Activated T-cell treated with anti-CD3 and anti-CD28 coated beads, Interleukin-2, amount 50 U/mL, for 48 hours (primary cell): ENCODE results near the gene HCN1.
A peak's percentile ranks its signal among the peaks of the same experiment; 100 is the strongest.

Experiments used
- DNase-seq, 2 experiments: peaks; one replicate each; pipeline ENCODE4 v3.0.0-alpha.2; 2020

HCN1 gene

DNA sequence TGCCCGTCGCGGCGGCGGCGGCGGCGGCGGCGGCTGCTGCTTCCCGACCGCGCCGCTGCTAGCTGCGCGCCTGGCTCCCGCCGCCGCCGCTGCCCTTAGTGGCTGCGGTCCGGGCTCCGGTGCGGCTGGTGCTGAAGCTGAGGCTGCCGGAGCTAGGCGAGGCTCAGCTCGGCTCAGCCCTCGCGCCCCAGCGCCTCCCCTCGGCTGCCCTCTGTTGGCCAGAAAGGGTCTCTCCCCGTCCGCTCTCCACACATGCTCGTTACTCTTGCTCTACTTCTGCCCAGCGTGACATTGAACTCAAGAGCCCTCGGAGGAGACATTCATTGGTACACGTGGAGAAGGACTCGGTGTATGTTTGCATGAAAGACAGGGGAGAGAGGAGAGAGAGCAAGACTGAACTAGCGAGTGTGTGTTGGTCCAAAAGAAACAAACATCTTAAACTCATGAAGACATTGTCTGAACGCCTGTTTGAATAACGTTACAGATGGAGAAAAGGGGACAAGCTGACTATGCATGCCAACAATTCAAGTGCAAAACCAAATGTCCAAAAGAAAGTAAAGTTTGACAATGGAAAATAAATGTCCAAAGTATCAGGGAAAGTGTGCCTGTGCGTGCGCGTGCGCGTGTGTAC is at the start of gene HCN1:
TSS of gene HCN1 (minus strand) at position 175 of the 631 bp plus-strand sequence.
- peak; percentile 59 to 65 for DNase-seq

DNA sequence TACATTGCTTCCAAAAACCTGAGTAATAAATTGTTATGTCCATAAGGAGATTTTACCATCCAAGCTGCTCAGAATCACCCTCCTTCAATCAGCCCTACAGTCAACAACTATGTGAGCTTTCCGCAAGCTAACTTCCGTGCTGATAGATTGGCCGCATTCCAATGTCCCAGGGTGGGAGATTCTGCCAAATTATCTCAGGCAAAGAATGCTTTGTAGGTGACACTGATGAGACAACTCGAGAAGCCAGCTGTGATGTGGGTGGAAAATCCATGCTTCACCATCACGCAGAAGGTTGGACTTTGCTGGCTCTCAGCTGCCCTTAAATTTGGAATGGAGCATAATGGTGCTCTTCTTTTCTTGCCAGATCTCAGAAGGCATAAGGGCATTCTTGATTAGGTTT is 44.9 kb upstream of the HCN1 start:
- no peak for DNase-seq

DNA sequence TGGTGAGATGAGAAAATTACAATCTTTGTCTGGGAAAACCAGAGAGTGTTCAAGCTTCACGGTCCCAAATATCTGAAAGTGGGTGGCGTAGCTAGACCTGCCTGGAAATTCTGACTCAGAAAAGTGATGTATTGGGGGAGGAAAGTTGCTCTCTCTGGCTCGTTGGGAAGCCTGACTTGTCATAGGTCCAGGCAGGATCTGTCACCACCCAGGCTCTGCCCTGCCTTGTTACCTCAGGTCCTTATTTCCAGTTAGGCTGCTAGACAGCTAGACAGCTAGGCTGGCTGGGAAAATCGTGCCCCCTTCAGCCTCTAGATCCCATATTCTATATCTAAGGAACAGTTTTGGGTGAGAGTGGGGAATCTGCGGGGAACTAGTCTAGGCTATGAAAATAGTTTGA is 41.0 kb upstream of the HCN1 start:
- DNase-seq, result no peak

DNA sequence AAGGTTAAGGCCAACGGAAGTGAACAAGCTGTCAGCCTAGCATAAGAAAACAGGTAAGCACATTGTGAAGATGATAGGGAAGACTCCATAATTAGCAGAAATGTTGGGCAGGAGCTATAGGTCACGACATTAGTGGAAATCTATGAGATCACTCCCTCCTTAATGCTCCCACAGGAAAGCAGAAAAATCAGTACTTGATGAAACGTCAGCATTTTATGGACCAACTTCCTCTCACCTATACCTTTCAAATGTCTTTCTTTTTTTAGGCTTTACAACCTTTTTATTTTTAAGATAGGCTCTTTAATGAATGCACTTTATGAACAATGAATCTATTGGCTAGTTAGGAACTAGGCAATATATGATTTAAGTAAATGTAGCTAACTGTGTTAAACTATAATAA is 29.4 kb upstream of the HCN1 start:
- DNase-seq, result no peak

DNA sequence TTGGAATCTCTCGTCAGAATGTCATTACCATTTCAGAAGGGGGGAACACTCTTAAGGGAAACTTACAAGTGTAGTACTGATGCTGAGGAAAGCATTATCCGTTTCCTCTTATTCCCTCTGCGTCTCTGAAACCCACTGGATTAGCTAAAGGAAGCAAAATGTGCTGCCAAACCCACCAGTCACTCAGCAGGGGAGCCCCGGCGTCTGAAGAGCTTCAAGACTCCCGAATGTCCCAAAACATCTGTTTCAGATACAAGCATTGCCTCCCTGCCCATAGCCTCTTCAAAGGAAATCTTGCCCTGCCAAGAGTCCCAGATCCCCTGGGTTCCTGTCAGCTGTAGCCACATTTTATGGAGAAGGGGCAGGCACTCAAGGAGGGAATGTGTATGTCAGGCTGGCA is 1.0 kb upstream of the HCN1 start:
- no peak for DNase-seq

DNA sequence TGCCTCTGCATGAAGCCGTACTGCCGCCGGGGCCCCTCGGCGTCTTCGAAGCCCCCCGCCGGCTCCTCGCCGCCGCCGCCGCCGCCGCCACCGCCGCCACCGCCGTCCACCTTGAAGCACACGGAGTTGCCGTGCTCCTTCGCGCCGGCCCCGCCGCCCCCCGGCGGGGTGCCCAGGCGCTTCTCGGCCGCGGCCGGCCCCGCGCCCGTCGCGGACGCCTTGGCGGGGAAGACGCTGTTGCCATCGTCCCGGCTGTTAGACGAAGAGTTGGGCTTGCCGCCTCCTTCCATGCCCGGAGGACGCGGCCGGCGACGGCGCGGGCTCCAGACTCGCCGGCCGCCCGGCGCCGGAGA is 400 bp downstream of the HCN1 start:
- no peak for DNase-seq

DNA sequence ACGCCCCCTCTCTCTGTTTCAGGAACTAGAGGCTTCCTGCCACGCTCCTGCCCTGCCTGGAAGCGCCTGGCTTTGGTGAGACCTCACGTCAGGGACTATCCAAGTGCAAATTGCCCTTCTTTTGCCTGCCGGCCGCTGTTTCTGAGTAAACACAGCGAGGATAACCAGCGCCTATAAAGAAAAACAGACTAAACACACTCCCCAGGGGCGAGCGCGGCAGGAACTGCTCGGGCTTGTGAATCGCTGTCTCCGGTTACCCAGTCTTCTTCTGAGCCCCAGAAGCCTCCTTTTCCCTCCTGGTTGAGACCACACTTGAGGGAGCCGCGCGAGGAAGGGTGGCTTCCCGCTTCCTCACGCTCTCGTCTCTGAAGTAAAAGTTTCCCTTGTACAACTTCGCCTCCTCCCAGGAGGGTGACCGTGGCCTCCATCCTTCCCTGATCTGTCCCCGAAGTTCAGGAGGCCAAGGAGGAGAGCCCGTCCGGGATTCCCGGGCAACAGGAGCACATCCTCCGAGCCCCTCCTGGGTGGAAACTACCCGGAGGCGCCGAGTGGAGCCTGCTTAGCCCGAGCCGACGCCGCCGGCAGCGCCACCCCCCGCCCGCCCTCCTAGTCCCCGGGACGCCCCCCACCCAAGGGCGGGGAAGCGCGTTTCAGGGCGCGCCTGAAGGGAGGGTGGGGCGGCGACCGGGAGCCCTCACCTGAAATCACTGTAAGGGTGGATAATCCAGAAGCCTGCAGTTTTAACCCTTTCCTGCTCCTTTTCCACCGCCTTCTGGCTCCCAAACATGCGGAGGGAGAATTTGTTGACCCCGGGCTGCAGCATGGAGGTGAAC is 993 bp downstream of the HCN1 start:
- DNase-seq, result no peak

DNA sequence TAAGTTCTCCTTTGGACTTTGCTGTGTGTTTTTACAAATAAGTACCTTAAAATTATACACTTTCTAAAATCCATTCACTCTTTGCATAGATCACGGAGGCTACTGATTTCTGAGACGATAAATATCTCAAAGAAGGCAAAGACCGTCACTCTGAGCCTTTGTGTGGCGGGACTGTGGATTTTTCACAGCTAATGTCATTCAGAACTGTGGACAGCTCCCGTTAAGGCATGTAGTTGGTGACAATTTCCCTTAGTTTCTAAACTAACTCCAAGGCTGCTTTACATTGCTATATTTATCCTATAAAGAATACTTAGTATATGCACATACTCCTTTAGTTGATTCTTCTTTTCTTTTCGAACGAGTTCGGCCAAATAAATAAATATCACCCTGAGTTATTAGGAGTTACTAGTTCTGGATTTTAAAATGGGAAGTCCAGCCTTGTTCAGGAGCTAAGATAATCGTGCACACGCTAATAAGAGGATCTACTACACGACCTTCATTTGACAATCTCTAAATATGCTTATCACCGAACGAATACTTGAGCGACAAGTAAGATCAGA is 1.8 kb downstream of the HCN1 start:
- DNase-seq, result no peak

DNA sequence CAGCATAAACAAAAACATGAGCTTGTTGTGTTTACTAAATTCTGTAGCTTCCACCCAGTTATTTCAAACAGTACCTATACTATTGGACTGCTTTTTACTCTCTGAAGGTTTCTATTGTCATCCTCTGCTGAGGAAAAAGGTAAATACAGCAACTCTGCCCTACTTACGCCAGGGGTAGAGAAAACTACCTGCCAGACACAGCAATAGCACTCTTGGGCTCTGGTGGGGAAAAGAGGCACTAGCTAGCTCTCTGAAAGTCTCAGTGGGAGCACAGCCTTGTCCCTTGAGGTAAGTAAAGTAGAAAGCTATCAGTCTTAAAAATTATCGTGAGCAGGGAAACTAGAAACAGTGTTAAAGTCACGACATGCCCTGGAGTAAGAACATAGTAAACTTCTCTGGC is 3.7 kb downstream of the HCN1 start:
- no peak for DNase-seq

DNA sequence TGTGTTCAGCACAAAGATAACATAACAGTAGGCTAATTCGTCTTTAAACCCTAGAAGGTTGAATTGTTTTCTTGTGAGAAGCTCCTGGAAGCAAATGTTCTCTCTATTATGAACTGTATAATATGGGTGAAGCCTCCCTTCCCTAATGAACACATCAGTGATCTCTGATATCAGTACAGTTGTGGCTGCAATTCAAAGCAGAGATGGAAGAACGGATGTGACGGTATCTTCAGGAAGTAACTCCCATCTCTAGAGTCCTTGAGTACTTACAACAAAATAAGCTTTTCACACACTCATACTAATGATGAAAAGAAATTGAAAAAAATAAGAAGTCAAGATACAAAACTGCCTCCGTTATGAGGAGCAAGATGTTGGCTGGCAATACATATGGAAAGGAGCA is 4.5 kb downstream of the HCN1 start:
- DNase-seq, result no peak

DNA sequence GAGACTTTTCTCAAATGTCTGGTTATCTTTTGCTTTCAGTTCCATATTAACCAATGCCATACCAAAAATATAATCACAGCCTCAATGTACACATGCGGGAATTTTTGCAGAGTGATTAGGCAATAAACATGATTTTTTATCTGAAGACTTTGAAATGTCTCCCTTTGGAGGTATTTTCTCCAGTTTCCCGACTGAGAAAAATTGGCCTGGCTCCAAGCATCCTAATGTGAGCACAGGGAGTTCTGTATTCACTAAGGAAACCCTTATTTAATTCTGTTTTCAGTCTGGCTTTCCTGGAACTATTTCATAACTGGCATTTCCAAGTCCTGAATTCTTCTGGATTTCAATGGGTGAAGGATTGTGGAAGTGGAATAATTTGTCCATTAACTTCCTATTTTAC is 8.5 kb downstream of the HCN1 start:
- DNase-seq, result no peak

DNA sequence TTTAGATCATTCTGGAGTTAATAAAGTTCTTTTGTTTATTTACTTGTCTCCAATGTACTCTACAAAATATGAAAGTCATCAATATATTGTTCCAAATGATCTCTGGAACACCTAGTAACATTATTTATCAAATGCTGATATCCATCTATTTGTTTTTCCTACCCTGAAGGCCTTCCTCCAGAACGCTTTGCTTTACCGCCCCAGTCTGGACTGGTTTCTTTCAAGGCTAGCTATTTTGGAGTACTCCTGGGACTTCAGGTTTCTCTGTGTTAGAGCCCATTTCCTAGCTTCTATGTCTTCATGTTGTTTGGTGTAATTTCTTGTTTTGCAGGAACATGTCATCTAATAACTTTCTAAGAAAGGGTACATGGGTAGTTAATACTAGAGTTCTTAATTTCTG is 9.6 kb downstream of the HCN1 start:
- no peak for DNase-seq

DNA sequence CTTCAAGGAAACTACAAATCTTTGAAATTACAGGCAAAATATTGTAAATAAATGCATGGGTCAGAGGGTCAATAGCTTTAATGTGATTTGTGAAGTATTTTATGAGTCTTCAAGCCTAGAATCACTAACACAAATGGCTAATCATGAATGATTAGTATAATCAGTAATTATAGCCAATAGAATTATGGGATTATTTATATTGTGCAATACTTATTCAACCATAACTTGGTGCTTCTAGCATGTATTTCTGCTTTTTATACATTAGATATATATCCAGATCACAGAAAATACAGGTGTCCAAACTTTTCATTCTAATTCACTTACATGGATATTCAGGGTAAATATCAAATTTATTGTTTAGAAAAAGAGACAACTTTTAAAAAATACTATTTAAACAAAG is 12.1 kb downstream of the HCN1 start:
- DNase-seq, result no peak

DNA sequence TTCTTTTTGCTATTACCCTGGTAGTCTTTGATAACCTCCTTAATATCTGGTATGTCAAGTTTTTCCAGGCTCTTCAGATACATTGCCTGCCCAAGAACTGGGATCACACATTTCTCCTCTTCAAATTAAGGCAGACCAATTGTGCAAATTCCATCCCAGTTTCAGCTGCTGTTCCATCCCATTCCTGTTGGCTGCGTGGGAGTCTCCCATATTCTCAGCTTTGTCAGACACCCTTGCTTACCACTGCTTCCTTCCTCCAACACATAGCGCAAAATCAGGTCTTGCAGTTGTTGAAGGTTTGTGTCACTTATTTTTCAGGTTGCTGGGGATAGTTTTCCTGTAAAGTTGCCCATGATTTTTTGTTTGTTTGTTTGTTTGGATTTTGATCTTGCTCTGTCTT is 15.2 kb downstream of the HCN1 start:
- DNase-seq, result no peak

DNA sequence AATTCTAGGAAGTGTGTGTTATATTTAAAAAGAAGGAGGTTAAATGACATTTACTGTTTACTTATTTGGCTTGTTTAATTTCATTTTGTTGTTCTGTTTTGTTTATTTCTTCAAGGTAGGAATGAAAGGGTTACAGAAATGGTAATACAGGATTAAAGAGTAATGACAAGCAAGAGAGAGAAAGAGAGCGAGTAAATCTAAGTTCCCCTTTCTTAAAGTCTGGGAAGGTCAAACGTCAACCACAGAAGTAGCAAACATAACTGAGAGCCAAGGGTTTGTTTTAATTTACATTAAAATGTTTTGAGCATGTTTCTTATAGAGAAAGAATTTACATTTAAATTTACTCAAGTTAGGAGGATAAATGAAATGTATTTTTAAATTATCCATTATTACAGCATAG is 18.7 kb downstream of the HCN1 start:
- DNase-seq, result no peak

DNA sequence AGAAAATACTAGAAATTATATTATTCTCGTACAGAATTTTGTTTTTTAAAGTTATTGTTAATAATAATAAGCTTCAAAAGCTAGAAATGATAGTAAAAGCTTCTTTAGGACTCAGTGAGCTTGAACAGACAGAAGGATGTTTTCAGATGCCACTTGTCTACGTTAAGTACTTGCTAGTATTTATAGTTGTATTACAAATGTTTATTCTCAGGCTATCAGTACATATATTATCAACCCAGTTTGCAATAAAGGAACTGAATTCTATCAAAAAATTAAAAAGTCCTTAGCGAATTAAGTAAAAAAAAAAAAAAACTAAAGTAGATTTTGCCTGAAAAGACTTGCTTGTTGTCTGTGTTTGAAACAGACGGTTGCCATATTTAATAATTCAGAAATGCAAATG is 23.9 kb downstream of the HCN1 start:
- no peak for DNase-seq

DNA sequence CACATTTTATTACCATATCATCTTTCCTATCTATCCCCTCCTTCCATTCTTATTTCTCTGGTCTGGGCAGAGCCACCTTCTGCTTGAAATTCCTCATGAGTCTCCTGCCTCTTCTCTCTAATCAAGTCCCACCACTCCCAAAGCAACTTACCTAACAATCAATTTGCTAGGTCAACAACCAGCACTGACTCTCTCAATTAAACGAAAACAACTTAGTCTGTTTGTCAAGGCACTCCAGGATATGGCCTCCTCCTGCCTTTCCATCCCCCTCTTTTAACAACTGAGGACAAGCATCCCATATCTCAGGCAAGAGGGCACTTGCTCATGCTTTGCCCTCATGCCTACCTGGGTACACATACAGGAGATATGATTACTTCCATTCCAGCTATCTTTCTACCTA is 47.4 kb downstream of the HCN1 start:
- DNase-seq, result no peak

DNA sequence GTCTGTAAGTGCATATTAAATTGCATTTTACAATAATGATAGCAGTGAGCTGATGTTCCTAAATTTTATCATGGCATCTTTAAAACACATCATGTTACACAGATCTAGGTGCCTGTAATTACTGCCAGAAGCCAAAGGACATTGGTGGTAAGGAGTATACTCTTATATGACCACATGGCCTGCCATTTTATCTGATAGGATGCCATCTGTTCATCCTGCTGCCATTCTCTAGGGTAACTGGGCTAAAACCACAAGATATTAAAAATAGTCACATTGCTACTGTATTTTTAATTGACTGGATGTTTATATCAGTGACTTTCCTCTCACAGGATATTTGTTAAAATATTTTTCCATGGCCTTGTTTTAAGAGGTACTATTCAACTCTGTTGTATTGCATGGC is 53.1 kb downstream of the HCN1 start:
- no peak for DNase-seq

DNA sequence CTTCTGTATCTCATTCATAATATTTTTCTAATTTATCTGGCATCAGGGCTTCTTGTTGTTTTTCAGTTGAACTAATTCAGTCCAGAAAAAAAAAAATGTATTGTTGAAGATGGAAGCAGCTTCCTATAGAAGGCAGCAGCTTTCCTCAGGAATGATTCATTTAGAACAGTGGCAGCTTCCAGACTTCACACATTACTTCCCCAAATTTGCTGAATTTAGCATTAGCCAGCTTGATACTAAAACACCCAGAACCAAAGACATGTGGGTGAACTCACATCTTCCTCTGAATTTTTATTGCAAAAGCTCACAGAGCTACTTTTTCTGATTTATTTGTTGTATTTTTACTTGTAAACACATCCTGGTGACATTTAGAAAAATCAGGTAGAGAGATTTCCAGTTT is 53.8 kb downstream of the HCN1 start:
- DNase-seq, result no peak

DNA sequence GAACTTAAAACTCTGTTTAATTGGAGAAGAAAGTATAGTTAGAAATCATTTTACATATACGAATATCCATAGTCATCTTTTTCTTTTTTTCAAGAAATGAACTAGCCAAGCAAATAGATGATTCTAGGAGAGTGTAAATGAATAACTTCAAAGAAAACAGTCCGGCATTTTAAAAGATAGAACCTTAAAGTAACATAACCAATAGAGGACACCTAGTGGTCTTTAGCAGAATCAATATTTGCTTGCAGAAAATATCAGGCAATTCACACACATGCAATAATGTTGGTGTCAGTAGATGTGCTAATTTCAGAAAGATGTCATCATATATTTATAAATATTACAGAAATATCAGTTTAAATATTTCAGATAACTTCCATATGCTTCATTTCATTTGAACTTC is 57.1 kb downstream of the HCN1 start:
- no peak for DNase-seq

DNA sequence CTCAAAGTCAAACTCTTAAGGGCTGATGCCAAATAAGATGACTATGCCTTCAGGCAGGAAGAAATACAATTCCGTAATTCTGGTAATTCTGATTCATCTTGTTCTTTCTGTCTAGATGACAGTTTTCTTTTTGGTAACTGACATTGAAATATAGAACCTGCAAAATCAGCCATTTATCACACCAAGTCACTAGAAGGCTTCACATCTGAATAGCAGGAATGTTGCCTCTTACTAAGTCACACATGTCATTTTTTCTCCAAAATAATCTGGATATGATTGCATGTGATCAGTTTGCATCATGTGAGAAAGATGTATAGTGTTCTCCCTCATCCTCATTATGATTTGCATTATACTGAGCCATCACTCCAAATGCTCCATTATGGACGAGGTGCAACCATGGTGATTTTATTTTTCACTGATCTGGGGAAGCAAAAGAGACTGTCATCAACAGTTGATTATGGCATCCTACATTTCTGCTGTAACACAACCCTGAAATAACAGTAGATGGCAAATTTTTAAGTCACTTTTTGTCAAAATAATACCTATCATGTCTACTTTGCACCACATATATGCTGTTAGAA is 69.0 kb downstream of the HCN1 start:
- DNase-seq, result no peak

DNA sequence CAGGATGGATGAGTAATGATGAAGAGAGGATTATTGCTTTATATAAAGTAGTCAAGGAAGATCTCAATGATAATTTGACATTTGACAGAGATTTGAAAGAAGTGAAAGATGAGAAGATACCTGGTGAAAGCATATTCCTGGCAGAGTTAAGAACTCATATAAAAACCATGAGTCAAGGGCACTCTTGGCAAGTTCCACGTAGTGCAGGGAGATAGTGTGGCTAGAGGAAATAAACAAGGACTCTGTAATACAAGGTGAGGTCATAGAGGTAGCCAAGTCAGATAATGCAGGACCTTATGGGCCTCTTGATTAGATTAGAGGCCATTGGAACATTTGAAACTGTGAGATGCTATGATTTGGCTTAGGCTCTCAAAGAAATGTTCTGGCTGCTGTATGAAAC is 72.3 kb downstream of the HCN1 start:
- DNase-seq, result no peak

DNA sequence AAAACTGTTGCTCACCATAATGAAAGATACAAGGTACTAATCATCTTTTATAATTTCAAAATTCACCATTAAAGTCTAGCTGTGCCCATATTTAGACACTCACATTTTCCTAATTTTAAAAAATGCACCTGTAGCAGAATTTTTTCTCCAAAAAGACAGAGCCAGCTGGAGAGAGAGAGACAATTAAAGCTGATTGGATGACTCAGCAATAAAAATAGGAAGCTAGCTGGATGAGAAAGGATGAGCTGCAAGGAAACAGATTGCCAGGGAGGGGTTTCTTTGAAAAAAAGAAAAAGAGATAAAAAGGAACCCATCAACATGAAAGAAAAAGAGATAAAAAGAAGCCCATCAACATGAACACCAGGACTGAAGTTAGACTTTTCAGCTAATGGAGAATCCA is 73.8 kb downstream of the HCN1 start:
- DNase-seq, result no peak

DNA sequence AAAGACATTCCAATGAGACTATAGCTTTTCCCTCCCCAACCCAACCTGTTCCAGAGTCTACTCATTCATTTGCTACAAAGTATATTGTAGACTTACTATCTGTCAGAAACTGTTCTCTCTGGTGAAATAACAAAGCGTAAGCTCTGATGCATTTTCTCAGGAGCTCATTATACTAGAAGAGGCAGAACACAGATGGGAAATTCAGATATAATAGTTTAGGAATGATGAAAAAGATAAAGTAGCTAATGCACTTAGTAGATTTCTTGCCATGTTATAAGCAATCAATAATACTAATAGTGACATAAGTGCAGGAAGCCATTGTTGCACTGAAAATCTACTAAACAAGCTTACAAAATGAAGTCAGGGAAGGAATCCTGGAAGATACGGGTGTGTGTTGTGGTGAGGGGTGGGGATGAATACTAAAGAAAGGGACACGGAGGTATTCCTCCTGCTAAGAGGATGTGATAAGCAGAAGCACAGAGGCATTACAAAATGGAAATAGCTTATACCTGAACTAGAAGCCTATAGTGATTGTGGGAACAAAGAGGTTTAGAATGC is 78.2 kb downstream of the HCN1 start:
- no peak for DNase-seq
